Stimulated activated CD4-positive, alpha-beta T cell treated with anti-CD3 and anti-CD28 coated beads, Interleukin-4, amount 100 ng/mL, for 24 hours (primary cell): ENCODE data around the gene NT5M.

Experiments
- DNase-seq: peaks from one replicate; pipeline ENCODE4 v3.0.0-alpha.2; 2020

Gene NT5M

GRCh38 chr17:17356149-17356930 is 53.2 kb downstream of the NT5M start:
- peak; percentile 71 for DNase-seq

- no peak for DNase-seq
Observed at GRCh38 chr17:17356931-17357270, 53.7 kb downstream of the NT5M start.

GRCh38 chr17:17358060-17358751 is 55.0 kb downstream of the NT5M start:
- DNase-seq, result no peak

GRCh38 chr17:17358866-17359265 is 55.7 kb downstream of the NT5M start:
- no peak for DNase-seq

- DNase-seq, result no peak
Observed at GRCh38 chr17:17359271-17359670, 56.1 kb downstream of the NT5M start.

- DNase-seq, result no peak
Observed at GRCh38 chr17:17360087-17360730, 57.0 kb downstream of the NT5M start.

- no peak for DNase-seq
Observed at GRCh38 chr17:17361543-17361866, 58.3 kb downstream of the NT5M start.

- no peak for DNase-seq
Observed at GRCh38 chr17:17361867-17362539, 58.8 kb downstream of the NT5M start.

GRCh38 chr17:17362540-17362930 is 59.4 kb downstream of the NT5M start:
- DNase-seq, result no peak

- DNase-seq, result no peak
Observed at GRCh38 chr17:17363638-17364337, 60.6 kb downstream of the NT5M start.

- no peak for DNase-seq
Observed at GRCh38 chr17:17364338-17364667, 61.1 kb downstream of the NT5M start.

GRCh38 chr17:17365476-17366110 is 62.4 kb downstream of the NT5M start:
- no peak for DNase-seq

- no peak for DNase-seq
Observed at GRCh38 chr17:17366235-17366634, 63.1 kb downstream of the NT5M start.

- DNase-seq, result no peak
Observed at GRCh38 chr17:17366941-17367875, 64.0 kb downstream of the NT5M start.

GRCh38 chr17:17367931-17368330 is 64.8 kb downstream of the NT5M start:
- no peak for DNase-seq

- DNase-seq, result no peak
Observed at GRCh38 chr17:17370711-17371110, 67.5 kb downstream of the NT5M start.

- no peak for DNase-seq
Observed at GRCh38 chr17:17372856-17373520, 69.8 kb downstream of the NT5M start.

- DNase-seq, result no peak
Observed at GRCh38 chr17:17375841-17376240, 72.7 kb downstream of the NT5M start.

GRCh38 chr17:17376362-17376761 is 73.2 kb downstream of the NT5M start:
- DNase-seq, result no peak

- DNase-seq, result no peak
Observed at GRCh38 chr17:17377071-17377967, 74.1 kb downstream of the NT5M start.
